GM11168 (cell line): ENCODE results near the gene OSGIN1.

Source experiments
- in situ Hi-C: fragments of 300-500 bp; cut with MboI; formaldehyde crosslinking; loops from one replicate; pipeline ENCODE4 v1.12.0; 2022; ENCODE audit warnings: low sequenced_read_pairs; ENCODE audit not compliant: unreplicated experiment

OSGIN1 gene

DNA sequence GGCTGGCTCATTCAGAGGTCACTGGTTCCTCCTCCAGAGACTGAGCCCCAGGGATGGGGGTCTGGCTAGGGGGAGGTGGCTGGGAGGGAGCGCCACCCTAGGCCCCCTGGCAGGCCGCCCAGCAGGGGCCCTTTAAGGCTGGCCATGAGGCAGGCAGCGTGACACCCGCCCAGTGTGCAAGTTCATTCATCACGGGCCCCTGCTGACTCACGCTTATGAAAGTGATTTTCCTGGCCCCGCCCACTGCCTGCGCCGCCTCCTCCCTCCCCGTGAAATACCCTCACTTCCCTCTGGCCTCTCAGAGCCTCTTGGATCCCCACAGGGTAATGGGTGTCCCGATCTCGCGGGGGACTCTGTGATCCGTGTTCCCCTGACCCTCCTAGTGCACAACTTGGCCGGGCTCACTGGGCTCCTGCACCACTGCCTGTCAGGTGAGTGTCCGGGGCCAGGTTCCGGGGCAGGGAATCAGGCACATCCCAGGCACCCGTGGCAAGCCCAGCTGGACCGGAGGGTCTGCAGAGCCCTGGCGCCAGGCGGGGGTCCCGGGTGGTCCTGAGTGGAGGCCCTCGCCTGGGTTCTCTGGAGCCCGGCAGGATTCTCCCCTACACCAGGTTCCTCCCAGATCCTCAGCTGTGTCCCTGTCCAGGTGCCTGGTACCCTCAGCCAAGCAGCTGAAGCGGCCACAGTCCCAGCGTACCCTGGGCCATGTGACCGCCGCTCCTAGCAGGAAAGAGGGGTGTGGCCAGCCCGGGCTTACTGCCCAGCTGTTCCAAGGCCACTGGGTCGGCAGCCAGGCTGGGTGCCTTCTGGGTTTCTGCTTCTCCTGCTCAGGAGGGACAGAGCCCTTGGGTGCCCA is at the start of gene OSGIN1:
Gene OSGIN1 (plus strand): TSS at position 301 of the 856 bp plus-strand sequence. CDS start 4,432 bp downstream, outside the sequence.
- in situ Hi-C loops: loop anchor here (25.0 kb wide), 2 partner anchors 109 to 234 kb away; partner anchors contain the start of genes ADAD2 and TAF1C

- in situ Hi-C loops: no loop called here
Observed at GRCh38 chr16:83903751-83904150, 49.3 kb upstream of the OSGIN1 start.

DNA sequence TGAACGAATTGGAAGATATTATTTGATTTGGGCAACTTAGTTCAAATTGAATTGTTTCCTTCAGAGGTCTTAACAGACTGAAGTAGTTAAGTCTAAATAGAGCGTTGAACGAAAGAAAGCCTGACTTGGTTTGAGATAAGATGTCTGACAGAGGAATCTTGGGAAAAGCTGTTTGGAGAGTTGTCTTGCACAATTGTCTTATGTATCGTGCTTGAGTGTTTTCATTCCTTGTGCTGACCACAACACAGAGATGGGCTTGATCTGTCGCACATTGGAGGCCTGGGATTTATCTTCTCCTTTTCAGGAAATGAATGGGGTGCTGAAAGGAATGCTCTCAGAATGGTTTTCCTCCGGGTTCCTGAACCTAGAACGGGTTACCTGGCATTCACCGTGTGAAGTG is 46.4 kb upstream of the OSGIN1 start:
- in situ Hi-C loops: no loop called here

GRCh38 chr16:83907111-83907510 is 45.9 kb upstream of the OSGIN1 start:
- in situ Hi-C loops: no loop called here

DNA sequence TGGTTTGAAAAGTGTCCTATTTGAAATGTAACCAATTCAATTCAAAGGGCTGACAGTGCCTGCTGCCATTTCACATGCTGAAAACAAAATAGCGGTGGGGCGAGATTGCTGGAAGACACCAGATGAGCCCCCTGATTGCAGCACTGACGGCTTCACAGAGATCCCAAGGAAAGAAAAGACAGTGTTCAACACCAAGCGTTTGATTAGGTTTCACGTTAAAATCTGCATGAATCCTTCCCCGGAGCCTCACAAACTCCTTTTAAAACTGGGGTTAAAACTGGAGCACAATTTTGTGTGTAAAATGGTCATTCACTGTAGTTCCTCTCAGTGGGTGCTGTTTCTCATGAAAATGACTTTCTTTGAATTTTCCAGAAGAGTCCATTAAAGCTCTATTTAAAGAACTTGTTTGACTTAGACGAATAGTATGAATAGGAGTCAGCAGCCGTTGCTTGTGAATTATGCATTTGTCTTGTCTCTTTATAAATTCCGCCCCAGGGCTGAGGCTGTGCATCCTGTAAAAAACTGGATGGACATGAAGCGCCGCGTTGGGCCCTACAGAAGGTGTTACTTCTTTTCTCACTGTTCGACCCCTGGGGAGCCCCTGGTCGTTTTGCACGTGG is 45.3 kb upstream of the OSGIN1 start:
- in situ Hi-C loops: no loop called here

GRCh38 chr16:83908798-83909197 is 44.2 kb upstream of the OSGIN1 start:
- in situ Hi-C loops: no loop called here

DNA sequence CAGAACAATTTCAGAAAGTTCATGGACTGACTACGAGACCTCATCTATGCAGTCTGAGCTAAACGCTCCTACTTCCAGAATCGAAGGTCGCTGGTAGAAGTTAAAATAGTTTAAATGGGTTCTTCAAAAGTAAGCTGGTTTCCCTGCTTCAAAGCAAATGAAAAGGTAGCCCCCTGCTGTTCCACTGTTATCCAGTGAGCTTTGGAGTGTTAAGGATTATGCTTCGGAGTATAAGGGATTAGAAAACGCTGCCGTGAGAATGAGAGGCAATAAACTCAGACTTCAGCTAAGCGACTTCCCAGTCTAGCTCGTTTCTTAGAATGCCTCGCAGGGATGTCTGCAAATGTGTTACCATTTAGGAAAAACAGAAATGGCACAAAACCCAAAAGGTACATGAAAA is 41.8 kb upstream of the OSGIN1 start:
- in situ Hi-C loops: no loop called here

- in situ Hi-C loops: no loop called here
Observed at GRCh38 chr16:83912519-83913244, 40.4 kb upstream of the OSGIN1 start.

- in situ Hi-C loops: no loop called here
Observed at GRCh38 chr16:83913245-83913633, 39.8 kb upstream of the OSGIN1 start.

GRCh38 chr16:83914091-83914710 is 38.8 kb upstream of the OSGIN1 start:
- in situ Hi-C loops: no loop called here

GRCh38 chr16:83915081-83915480 is 38.0 kb upstream of the OSGIN1 start:
- in situ Hi-C loops: no loop called here

DNA sequence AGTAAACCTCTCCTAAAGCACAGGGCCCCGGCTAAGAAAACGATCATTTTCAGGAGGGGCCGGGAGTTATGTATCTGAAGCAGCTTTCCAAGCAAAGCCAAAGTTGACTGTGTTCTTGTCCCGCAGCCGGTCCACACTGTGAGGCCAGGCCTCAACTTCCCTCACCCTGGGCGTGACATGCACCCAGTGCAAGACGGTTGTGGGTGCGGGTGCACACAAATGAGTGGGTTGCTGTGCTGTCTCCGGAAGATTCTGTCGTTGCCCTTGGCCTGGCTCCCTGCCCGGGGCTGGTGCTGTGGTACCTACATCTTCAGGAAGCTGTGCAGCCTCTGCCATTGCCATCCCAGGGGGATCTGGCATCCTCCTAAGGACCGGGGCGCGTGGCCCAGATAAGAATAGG is 37.5 kb upstream of the OSGIN1 start:
- in situ Hi-C loops: no loop called here

DNA sequence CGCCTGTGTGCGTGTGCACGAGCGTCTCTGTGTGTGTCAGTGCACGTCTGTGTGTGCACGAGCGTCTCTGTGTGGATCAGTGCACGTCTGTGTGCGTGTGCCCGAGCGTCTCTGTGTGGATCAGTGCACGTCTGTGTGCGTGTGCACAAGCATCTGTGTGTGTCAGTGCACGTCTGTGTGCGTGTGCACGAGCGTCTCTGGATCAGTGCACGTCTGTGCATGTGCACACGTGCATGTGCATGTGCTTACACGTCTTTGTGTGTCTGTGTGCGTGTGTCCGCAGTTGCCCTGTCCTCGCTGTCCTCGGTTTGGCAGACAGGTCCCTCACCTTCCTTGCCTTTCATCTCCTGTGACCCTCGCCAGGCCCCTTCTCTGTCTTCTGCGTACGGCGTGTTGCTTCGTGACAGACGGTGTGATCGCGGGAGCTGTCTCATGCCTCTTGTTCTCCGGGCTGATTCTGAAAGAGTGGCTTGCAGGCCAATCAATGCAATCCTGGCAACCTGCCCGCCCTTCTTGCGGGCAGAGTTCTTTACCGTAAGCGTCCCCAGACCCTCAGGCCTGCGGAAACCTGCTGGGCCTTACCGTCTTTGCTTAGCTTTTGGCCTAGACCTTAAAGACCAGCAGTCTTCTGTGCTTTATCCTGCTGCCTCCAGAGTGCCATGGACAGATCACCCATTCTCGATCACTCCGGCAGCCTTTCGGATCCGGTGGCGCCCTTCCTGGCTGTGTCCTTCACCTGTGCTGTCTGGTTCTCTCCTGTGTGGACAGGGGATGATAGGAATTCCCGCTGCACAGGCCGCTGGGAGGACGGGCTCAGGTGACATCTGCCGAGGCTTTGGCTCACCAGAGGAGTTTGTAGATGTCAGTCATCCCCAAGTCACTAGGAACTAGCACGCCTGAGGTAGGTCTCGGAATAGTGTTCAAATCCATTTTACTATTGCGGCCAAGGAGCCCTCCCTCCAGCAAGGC is 35.6 kb upstream of the OSGIN1 start:
- in situ Hi-C loops: no loop called here

- in situ Hi-C loops: no loop called here
Observed at GRCh38 chr16:83920894-83921491, 32.0 kb upstream of the OSGIN1 start.

- in situ Hi-C loops: no loop called here
Observed at GRCh38 chr16:83923581-83924365, 29.3 kb upstream of the OSGIN1 start.

DNA sequence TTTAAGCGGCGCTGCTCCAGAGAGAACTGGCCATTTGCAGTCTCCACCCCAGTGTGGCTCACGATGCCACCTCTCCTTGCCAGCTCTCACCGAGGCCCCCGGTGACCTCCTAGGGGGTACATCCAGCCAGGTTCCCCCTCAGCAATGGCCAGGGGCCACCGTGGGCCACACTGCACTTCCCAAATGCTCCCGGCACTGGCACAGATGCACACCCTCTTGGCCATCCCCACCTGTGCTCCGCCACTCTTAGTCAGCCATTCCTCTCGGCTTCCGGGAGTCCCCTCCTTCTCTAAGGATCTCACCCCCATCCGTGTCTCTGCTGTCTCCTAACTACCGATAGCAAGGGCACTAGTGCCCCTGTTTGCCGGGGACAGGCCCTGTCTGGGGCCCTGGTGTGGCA is 28.4 kb upstream of the OSGIN1 start:
- in situ Hi-C loops: no loop called here

DNA sequence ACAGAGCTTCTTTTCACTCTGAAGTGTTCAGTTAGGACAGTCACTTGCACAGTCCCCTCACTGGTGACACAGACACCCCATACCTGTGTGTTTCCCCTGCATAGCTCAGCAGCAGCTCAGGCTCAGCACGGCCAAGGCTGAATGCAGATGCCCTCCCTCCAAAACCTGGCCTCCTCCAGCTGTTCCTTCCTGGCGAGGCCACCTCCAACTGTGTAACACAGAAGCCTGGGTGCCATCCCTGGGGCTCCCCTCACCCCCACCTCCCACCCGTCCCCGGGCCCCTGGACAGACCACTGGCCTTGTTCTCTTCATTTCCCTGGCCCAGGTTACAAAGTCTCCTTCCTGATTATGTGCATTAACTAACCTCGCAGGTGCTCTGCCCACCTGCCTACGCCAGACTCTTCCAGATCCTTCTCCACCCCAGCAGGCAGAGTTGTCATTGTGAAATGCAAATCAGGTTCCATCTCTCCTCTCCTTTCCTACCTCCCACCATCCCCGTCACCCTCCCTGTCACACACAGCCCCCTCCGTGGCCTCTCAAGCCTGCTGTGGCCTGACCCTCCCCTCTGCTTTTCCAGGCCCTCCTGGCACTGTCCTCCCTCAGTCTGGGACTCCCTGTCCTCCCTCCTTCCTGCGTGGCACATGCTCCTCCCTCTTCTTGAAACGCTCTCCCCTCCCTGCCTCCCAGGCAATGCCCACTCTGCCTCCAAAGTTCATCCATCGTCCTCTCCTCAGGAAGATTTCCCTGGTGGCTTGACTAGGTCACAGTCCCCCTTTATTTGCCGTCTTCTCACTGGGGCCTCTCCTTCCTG is 27.7 kb upstream of the OSGIN1 start:
- in situ Hi-C loops: no loop called here
